Measurements from ENCODE around the gene UNC5A. TPM values are rescaled to one million over a fixed set of nuclear protein-coding genes. Genes with fewer than 3 reads are reported as not detected.

The UNC5A gene
- total RNA-seq, 1 donor from 2014 or later: 2.8 TPM

- no peak overlapping the region for H3K4me3 Mint-ChIP-seq (ENCODE audit: low read depth)
- no peaks in the 10 kb centered on the region for H3K4me1 Mint-ChIP-seq (ENCODE audit: low read depth)
- no peaks in the 10 kb centered on the region for H3K9me3 Mint-ChIP-seq (ENCODE audit: low read depth)
- no peaks in the 10 kb centered on the region for H3K36me3 Mint-ChIP-seq (ENCODE audit: insufficient read depth)
- no peak overlapping the region for H3K27ac Mint-ChIP-seq
- peaks cover 47% of the 10 kb centered on the region for H3K27me3 Mint-ChIP-seq
- no peak for DNase-seq (ENCODE audit: low spot score, unreplicated experiment)
- no peak for TF ChIP-seq CTCF (IDR thresholded peaks at IDR 0.05; ENCODE audit: unreplicated experiment)
Observed at GRCh38 chr5:176798086-176798876, 12.1 kb upstream of the UNC5A start.

- no peaks in the 10 kb centered on the region for H3K4me1 Mint-ChIP-seq (ENCODE audit: low read depth)
- H3K36me3 Mint-ChIP-seq (ENCODE audit: insufficient read depth): no peaks in the 10 kb centered on the region
- H3K4me3 Mint-ChIP-seq (ENCODE audit: low read depth): no peak overlapping the region
- H3K27ac Mint-ChIP-seq: no peak overlapping the region
- TF ChIP-seq CTCF (IDR thresholded peaks at IDR 0.05; ENCODE audit: unreplicated experiment): no peak
- DNase-seq (ENCODE audit: low spot score, unreplicated experiment): no peak
- H3K27me3 Mint-ChIP-seq: peaks cover 43% of the 10 kb centered on the region
- H3K9me3 Mint-ChIP-seq (ENCODE audit: low read depth): no peaks in the 10 kb centered on the region
Observed at GRCh38 chr5:176798949-176799348, 11.4 kb upstream of the UNC5A start.

- TF ChIP-seq CTCF (IDR thresholded peaks at IDR 0.05; ENCODE audit: unreplicated experiment): no peak
- Mint-ChIP-seq H3K4me3 (ENCODE audit: low read depth) (no peak overlapping the region), H3K27me3 (peaks cover 43% of the 10 kb centered on the region), H3K27ac (no peak overlapping the region), H3K36me3 (ENCODE audit: insufficient read depth) (no peaks in the 10 kb centered on the region), H3K4me1 (ENCODE audit: low read depth) (no peaks in the 10 kb centered on the region), H3K9me3 (ENCODE audit: low read depth) (no peaks in the 10 kb centered on the region)
- no peak for DNase-seq (ENCODE audit: low spot score, unreplicated experiment)
Observed at GRCh38 chr5:176799488-176799887, 10.9 kb upstream of the UNC5A start.

GRCh38 chr5:176800024-176800423 is 10.3 kb upstream of the UNC5A start:
- no peaks in the 10 kb centered on the region for H3K4me1 Mint-ChIP-seq (ENCODE audit: low read depth)
- no peak overlapping the region for H3K27ac Mint-ChIP-seq
- H3K27me3 Mint-ChIP-seq: peaks cover 43% of the 10 kb centered on the region
- no peak for DNase-seq (ENCODE audit: low spot score, unreplicated experiment)
- no peak overlapping the region for H3K4me3 Mint-ChIP-seq (ENCODE audit: low read depth)
- TF ChIP-seq CTCF (IDR thresholded peaks at IDR 0.05; ENCODE audit: unreplicated experiment): no peak
- no peaks in the 10 kb centered on the region for H3K36me3 Mint-ChIP-seq (ENCODE audit: insufficient read depth)
- no peaks in the 10 kb centered on the region for H3K9me3 Mint-ChIP-seq (ENCODE audit: low read depth)

- Mint-ChIP-seq H3K4me1 (ENCODE audit: low read depth) (no peaks in the 10 kb centered on the region), H3K36me3 (ENCODE audit: insufficient read depth) (no peaks in the 10 kb centered on the region), H3K9me3 (ENCODE audit: low read depth) (no peaks in the 10 kb centered on the region), H3K27me3 (peaks cover 46% of the 10 kb centered on the region), H3K4me3 (ENCODE audit: low read depth) (no peak overlapping the region), H3K27ac (no peak overlapping the region)
- no peak for TF ChIP-seq CTCF (IDR thresholded peaks at IDR 0.05; ENCODE audit: unreplicated experiment)
- no peak for DNase-seq (ENCODE audit: low spot score, unreplicated experiment)
Observed at GRCh38 chr5:176802116-176802784, 8.1 kb upstream of the UNC5A start.

Measured in progenitor cell of endocrine pancreas (in vitro differentiated cells).